Upper lobe of right lung (tissue), 1 donor: ENCODE data around the gene DNAH14. TPM values are rescaled to one million over a fixed set of nuclear protein-coding genes. Genes with fewer than 3 reads are reported as not detected.

Experiments
- ATAC-seq: fragments of 200-7000 bp; cut with Tn5 transposase; one replicate; pipeline ENCODE4 v1.9.1; 2020; ENCODE audit warnings: mild to moderate bottlenecking, moderate library complexity
- DNase-seq: peaks from one replicate; pipeline ENCODE4 v3.0.0-alpha.2; 2020
- H3K27ac ChIP-seq: fragments of 200-600 bp; one replicate; pipeline ENCODE4 v1.8.0; 2022
- H3K27me3 ChIP-seq: fragments of 200-600 bp; one replicate; pipeline ENCODE4 v1.8.0; 2022; ENCODE audit warnings: mild to moderate bottlenecking
- H3K36me3 ChIP-seq: fragments of 200-600 bp; one replicate; pipeline ENCODE4 v1.8.0; 2022
- H3K4me1 ChIP-seq: fragments of 200-600 bp; one replicate; pipeline ENCODE4 v1.8.0; 2022
- H3K4me3 ChIP-seq: fragments of 200-600 bp; one replicate; pipeline ENCODE4 v1.8.0; 2022; ENCODE audit warnings: mild to moderate bottlenecking
- H3K9me3 ChIP-seq: fragments of 200-600 bp; one replicate; pipeline ENCODE4 v1.8.0; 2022
- CTCF ChIP-seq: fragments of 200-600 bp; IDR thresholded peaks from one replicate; pipeline ENCODE4 v1.8.0; 2022; ENCODE audit warnings: antibody characterized with exemption
- intact Hi-C: fragments of 100-400 bp; cut with DNase I; formaldehyde crosslinking; loops from one replicate; pipeline ENCODE4 v1.11.0; 2022
- total RNA-seq: library from RNA; stranded (reverse); fragmentation: NEBNext Ultra II Directional; extraction: Animal tissue kit (Norgen Biotek cat#: 25700); gene quantifications from one replicate; pipeline ENCODE4 v1.2.1, GENCODE V29; 2021
- donor health status: DM: no; HTN: yes; CAD: no; lungs with severe emphysema.

DNAH14 gene
- total RNA-seq, 1 donor from 2014 or later: 14.9 TPM

DNA sequence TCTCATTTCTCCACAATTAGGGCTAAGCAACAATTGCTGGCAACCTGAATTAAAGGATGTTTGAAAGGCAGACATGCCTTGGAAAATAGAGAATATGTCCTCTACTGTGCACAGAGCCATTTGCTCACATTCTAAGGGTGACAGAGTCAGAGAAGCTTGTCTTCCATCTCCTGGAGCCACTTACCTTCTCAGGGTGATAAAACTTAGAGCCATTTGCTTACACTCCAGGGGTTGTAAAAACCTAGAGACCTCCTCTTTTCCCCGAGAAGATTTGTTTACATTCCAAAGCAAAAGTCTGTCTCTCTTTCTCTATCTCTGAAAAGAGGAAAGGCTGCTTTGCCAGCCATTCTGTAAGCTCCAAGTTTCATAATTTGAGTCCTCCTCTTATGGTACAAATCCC, 437.1 kb downstream of the DNAH14 start:
- Histone ChIP-seq H3K4me1 (no peaks in the 10 kb centered on the region), H3K27ac (no peak overlapping the region), H3K9me3 (no peaks in the 10 kb centered on the region), H3K4me3 (no peak overlapping the region), H3K36me3 (no peaks in the 10 kb centered on the region), H3K27me3 (peaks cover 5% of the 10 kb centered on the region)
- DNase-seq: no peak
- ATAC-seq: no peak
- no peak for TF ChIP-seq CTCF
- intact Hi-C loops: no loop called here

DNA sequence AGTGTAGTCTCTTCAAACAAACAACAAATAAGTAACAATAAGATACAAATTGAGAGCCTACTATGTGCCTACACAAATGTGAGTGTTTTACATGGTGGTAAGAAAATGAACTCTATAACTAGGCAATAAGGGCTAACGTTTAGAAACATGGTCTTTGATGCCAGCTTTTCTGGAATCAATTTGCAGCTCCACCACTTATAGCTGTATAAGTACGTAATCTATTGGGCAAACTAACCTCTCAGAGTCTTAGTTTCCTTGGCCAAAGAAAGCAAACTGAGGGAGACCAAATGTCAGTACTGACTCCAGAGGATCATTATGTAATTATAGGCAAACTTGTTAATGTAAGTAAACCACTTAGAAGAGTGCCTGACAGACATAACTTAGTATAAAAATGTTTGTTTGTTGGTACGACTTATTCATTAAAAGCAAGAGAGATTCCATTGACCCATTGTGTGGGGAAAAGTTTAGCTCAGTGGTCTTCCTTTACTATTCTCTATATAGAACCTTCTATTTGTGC, 438.6 kb downstream of the DNAH14 start:
- intact Hi-C loops: no loop called here
- Histone ChIP-seq H3K27ac (no peak overlapping the region), H3K36me3 (no peaks in the 10 kb centered on the region), H3K4me3 (no peak overlapping the region), H3K9me3 (no peaks in the 10 kb centered on the region), H3K27me3 (peaks cover 5% of the 10 kb centered on the region), H3K4me1 (no peaks in the 10 kb centered on the region)
- ATAC-seq (no peak), DNase-seq (no peak)
- no peak for TF ChIP-seq CTCF

DNA sequence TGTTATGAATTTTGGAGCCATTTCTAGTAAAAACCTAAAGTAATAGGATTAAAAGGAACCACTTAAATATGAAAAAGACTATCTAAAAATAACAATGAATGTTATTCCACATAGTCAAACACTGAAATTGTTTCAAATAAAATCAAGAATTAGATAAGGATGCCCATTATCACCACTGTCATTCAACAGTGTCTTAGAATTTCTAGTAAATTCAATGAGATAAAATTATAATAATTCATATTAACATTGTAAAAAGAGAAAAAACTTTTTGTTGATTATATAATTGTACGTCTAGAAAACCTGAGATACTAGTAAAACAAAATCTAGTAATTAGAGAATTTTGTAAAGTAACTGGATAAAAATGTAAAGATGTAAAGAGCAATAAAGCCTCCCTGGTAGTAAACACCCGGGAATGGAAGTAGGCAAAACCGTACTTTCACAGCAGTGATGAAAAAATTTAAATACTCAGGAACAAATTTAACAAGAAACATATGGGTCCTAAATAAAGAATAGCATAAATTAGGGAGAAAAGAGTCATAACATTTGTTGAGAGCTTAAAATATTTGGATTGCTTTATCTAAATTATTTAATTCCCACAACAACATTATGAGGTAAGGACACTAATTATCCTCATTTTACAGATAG, 442.0 kb downstream of the DNAH14 start:
- no peak for TF ChIP-seq CTCF
- no peaks in the 10 kb centered on the region for H3K9me3 ChIP-seq

DNA sequence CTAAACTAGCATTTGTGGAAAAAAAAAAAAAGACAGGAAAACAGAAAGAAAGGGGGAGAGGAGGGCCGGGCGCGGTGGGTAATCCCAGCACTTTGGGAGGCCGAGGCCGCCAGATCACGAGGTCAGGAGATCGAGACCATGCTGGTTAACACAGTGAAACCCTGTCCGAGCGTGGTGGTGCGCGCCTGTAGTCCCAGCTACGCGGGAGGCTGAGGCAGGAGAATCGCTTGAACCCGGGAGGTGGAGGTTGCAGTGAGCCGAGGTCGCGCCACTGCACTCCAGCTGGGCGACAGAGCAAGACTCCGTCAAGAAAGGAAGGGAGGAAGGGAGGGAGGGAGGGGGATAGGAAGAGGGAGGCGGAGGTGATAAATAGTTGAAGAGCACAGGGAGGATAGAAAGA, 443.7 kb downstream of the DNAH14 start:
- TF ChIP-seq CTCF: no peak
- intact Hi-C loops: no loop called here
- DNase-seq: no peak

More for the DNA sequence above, 442.0 kb downstream of the DNAH14 start:
- intact Hi-C loops: no loop called here
- H3K4me3 ChIP-seq: no peak overlapping the region
- no peaks in the 10 kb centered on the region for H3K36me3 ChIP-seq
- peaks cover 5% of the 10 kb centered on the region for H3K27me3 ChIP-seq
- no peak for ATAC-seq
- no peak for DNase-seq
- no peak overlapping the region for H3K27ac ChIP-seq
- H3K4me1 ChIP-seq: no peaks in the 10 kb centered on the region

DNA sequence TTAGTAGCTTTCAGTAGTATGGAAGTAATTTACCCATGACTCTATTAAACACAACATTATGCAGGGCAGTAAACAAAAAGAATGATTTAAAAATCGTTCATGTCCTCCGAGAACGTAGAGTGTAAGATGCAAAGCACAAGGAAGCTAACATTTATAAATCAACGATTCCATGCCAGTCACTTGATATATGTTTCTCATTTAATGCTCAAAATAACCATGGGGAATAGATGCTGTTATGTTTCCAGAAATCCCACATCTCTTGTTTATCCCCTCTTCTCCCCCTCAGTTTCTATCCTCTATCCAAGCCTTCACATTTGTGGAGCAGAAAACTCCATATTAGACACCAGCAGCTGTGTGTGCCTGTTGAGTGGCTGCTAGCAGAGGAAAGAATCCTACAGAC, 445.5 kb downstream of the DNAH14 start:
- no peaks in the 10 kb centered on the region for H3K4me1 ChIP-seq
- DNase-seq (no peak), ATAC-seq (no peak)
- no peak overlapping the region for H3K4me3 ChIP-seq
- peaks cover 5% of the 10 kb centered on the region for H3K27me3 ChIP-seq
- H3K36me3 ChIP-seq: no peaks in the 10 kb centered on the region
- H3K9me3 ChIP-seq: no peaks in the 10 kb centered on the region
- intact Hi-C loops: no loop called here
- TF ChIP-seq CTCF: no peak
- no peak overlapping the region for H3K27ac ChIP-seq

More for the DNA sequence above, 443.7 kb downstream of the DNAH14 start:
- Histone ChIP-seq H3K4me1 (no peaks in the 10 kb centered on the region), H3K27ac (no peak overlapping the region), H3K27me3 (peaks cover 5% of the 10 kb centered on the region), H3K9me3 (no peaks in the 10 kb centered on the region), H3K36me3 (no peaks in the 10 kb centered on the region), H3K4me3 (no peak overlapping the region)
- no peak for ATAC-seq
